Type B pancreatic cell (in vitro differentiated cells): Measurements from ENCODE around the gene ZNF133. TPM values are rescaled to one million over a fixed set of nuclear protein-coding genes. Genes with fewer than 3 reads are reported as not detected.
"Not testable (repeated sequence)": the region's sequence is repeated elsewhere in the genome, so short reads cannot be mapped to it uniquely, and the experiment has no call there.

Source experiments
- DNase-seq: peaks from one replicate; pipeline ENCODE4 v3.0.0; 2021; ENCODE audit warnings: mixed read lengths; ENCODE audit not compliant: unreplicated experiment; ENCODE audit errors: extremely low spot score
- H3K27ac Mint-ChIP-seq: 2 replicates; pipeline ENCODE4 v1.8.0; 2021; ENCODE audit warnings: mild to moderate bottlenecking, mixed read lengths
- H3K27me3 Mint-ChIP-seq: 2 replicates; pipeline ENCODE4 v1.8.0; 2021; ENCODE audit warnings: mixed read lengths
- H3K36me3 Mint-ChIP-seq: 2 replicates; pipeline ENCODE4 v1.8.0; 2021; ENCODE audit warnings: mixed read lengths
- H3K4me1 Mint-ChIP-seq: one replicate; pipeline ENCODE4 v1.8.0; 2021; ENCODE audit warnings: mixed read lengths; ENCODE audit not compliant: unreplicated experiment
- H3K4me3 Mint-ChIP-seq: 2 replicates; pipeline ENCODE4 v1.8.0; 2021; ENCODE audit warnings: mild to moderate bottlenecking, mixed read lengths
- H3K9me3 Mint-ChIP-seq: 2 replicates; pipeline ENCODE4 v1.8.0; 2021; ENCODE audit warnings: mixed read lengths
- total RNA-seq: library from RNA; stranded (reverse); gene quantifications from 2 replicates; pipeline ENCODE4 v1.2.1, GENCODE V29; 2021; ENCODE audit warnings: low replicate concordance
- TF ChIP-seq, protein P1 (sequence below): fragments of 200-600 bp; sonication (generic); conservative IDR thresholded peaks from 2 replicates; pipeline ENCODE4 v1.5.0; 2021; ENCODE audit warnings: antibody characterized with exemption, mild to moderate bottlenecking

Gene ZNF133
- total RNA-seq, 1 donor from 2014 or later, result 19.8 TPM

DNA sequence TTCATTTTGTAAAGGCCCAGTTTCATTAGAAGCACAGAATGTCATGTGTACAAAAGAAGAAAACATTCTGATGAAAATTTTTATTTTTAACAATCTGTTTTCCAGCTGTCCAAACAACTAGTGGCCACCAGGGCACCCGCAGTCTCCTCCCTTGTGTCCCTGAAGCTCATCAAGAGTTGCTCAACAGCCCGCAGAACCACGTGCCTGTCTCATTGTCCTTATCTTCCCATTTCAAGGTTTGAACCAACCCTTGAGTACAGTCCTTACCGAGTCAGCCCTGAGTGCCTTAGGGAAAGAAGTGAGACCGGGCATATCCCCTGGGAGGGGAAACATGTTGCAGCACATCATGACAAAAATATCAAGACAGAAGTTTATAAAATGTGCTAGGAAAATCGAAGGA is 15.9 kb upstream of the ZNF133 start:
- Mint-ChIP-seq H3K27me3 (peaks cover 8% of the 10 kb centered on the region), H3K4me3 (no peak overlapping the region), H3K4me1 (peaks cover 8% of the 10 kb centered on the region), H3K9me3 (no peaks in the 10 kb centered on the region), H3K36me3 (no peaks in the 10 kb centered on the region), H3K27ac (no peak overlapping the region)
- DNase-seq, result no peak
- TF ChIP-seq, protein P1, sequence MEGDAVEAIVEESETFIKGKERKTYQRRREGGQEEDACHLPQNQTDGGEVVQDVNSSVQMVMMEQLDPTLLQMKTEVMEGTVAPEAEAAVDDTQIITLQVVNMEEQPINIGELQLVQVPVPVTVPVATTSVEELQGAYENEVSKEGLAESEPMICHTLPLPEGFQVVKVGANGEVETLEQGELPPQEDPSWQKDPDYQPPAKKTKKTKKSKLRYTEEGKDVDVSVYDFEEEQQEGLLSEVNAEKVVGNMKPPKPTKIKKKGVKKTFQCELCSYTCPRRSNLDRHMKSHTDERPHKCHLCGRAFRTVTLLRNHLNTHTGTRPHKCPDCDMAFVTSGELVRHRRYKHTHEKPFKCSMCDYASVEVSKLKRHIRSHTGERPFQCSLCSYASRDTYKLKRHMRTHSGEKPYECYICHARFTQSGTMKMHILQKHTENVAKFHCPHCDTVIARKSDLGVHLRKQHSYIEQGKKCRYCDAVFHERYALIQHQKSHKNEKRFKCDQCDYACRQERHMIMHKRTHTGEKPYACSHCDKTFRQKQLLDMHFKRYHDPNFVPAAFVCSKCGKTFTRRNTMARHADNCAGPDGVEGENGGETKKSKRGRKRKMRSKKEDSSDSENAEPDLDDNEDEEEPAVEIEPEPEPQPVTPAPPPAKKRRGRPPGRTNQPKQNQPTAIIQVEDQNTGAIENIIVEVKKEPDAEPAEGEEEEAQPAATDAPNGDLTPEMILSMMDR, result peak; percentile 51

DNA sequence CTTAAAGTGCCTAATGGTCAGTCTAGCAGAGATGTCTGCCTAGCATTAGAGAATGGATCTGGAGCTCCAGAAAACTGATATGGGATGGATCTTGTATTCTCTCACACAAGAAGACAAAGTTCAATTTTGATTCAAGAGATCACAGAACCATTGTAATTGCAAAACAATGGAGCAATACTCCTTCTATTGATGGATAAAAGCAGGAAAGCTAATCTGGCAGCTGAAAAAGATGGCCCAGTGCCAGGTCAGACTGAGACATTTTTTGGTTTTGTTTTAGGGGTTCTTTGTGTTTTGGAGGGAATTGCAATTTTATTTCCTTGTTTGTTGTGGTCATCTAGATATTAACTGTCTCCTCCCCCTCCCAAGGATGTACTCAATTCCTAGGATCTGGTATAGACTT is 14.6 kb upstream of the ZNF133 start:
- no peak overlapping the region for H3K4me3 Mint-ChIP-seq
- peaks cover 11% of the 10 kb centered on the region for H3K27me3 Mint-ChIP-seq
- no peak overlapping the region for H3K27ac Mint-ChIP-seq
- DNase-seq, result no peak
- TF ChIP-seq, protein P1, result no peak
- H3K36me3 Mint-ChIP-seq, result no peaks in the 10 kb centered on the region
- H3K9me3 Mint-ChIP-seq, result no peaks in the 10 kb centered on the region
- peaks cover 4% of the 10 kb centered on the region for H3K4me1 Mint-ChIP-seq

DNA sequence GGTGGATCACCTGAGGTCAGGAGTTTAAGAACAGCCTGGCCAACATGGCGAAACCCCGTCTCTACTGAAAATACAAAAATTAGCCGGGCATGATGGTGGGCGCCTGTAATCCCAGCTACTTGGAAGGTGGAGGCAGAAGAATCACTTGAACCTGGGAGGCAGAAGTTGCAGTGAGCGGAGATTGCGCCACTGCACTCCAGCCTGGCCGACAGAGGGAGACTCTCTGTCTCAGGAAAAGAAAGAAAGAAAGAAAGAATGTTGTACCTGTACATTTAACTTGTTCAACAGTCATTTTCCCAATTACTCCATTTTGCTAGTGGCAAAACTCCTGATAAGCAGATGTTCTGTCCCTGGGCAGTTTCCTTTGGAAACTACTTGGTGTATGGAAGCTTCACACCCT is 12.4 kb upstream of the ZNF133 start:
- not testable (repeated sequence) for H3K36me3 Mint-ChIP-seq, H3K4me3 Mint-ChIP-seq, DNase-seq, H3K9me3 Mint-ChIP-seq, H3K4me1 Mint-ChIP-seq, H3K27ac Mint-ChIP-seq
- peaks cover 26% of the 10 kb centered on the region for H3K27me3 Mint-ChIP-seq

DNA sequence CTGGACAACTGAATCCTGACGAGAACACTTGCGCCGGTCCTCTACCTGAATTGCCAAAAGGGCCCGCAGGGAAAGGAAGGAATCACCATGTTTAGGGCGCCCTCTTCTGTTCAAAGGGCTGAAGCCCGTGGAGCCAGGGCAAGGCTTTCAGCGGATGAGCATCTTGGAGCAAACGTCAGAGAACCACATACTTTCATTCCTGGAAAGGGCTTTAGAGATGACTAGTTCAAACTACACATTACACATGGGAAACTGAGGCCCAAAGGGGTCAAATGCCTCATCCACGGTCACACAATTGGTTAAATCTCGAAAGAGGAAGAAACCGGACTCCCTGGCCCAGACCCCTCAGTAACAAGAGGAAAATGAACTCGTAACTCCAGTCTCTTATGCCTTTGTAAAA is 11.5 kb upstream of the ZNF133 start:
- H3K27ac Mint-ChIP-seq, result no peak overlapping the region

DNA sequence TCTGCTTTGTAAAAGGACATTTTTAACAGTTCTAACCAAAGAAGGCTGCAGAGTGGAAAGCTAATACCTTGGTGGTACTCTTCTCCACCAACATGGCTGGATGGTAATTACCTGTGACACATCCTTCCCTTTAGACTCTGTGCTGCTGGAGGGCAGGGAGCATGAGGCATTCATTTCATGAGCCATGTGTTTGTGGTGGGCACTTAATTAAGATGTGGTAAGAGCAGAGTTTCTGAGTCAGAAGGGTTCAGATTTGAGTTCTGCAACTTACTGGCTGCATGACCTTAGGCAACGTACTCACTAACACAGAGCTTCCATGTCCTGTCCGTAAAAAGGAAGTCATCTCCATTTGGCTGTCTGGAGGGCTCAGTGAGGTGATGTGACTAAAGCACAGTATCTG is 9.1 kb upstream of the ZNF133 start:
- H3K36me3 Mint-ChIP-seq, result no peaks in the 10 kb centered on the region
- no peaks in the 10 kb centered on the region for H3K9me3 Mint-ChIP-seq
- DNase-seq, result no peak
- H3K27ac Mint-ChIP-seq, result no peak overlapping the region
- no peak overlapping the region for H3K4me3 Mint-ChIP-seq
- TF ChIP-seq, protein P1, result no peak
- peaks cover 49% of the 10 kb centered on the region for H3K27me3 Mint-ChIP-seq
- H3K4me1 Mint-ChIP-seq, result no peaks in the 10 kb centered on the region

More for the DNA sequence above, 11.5 kb upstream of the ZNF133 start:
- H3K9me3 Mint-ChIP-seq, result no peaks in the 10 kb centered on the region
- H3K4me3 Mint-ChIP-seq, result no peak overlapping the region
- no peaks in the 10 kb centered on the region for H3K36me3 Mint-ChIP-seq
- TF ChIP-seq, protein P1, result peak; percentile 90
- DNase-seq, result peak; percentile 78
- H3K4me1 Mint-ChIP-seq, result peaks cover 4% of the 10 kb centered on the region
- H3K27me3 Mint-ChIP-seq, result peaks cover 29% of the 10 kb centered on the region

DNA sequence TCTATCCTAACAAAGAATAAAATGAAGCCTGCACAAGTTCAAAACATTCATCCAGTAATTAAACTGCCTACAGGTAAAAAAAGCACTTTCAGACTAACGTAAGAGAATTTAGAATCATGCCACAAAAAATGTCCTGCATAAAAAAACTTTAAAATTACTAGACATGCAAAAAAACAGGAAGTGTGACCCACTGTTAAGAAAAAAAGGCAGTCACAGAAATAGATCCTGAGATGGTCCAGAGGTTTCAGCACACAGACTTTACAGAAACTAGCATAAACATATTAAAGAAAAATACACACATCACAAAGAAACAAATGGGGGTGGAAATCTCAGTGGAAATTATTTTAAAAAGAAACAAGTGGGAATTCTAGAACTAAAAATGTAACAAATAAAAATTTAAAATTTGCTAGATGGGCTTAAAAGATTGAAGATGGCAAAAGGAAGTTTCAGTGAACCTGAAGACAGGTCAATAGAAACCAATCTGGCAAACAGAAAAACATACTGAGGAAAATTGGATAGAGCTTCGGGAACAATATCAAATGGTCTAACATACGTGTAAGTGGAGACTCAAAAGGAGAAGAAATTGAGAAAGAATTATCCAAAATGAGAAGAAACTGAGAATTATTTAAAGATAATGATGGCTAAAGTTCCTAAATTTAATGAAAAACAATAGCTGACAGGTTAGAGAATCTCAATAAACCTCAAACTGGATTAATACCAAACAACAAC is 3.4 kb upstream of the ZNF133 start:
- Mint-ChIP-seq H3K27me3 (peaks cover 39% of the 10 kb centered on the region), H3K4me1 (peaks cover 8% of the 10 kb centered on the region), H3K36me3 (no peaks in the 10 kb centered on the region), H3K27ac (no peak overlapping the region), H3K9me3 (peaks cover 14% of the 10 kb centered on the region), H3K4me3 (peak overlapping the region; percentile 30)
- no peak for DNase-seq
- TF ChIP-seq, protein P1, result no peak
